M059J (cell line): ENCODE measurements around the gene HCN2. TPM values are rescaled to one million over a fixed set of nuclear protein-coding genes. Genes with fewer than 3 reads are reported as not detected.

ENCODE experiments used
- DNase-seq: peaks from one replicate; pipeline ENCODE4 v3.0.0-alpha.2; 2012; ENCODE audit warnings: low read depth
- total RNA-seq: library from RNA; depleted of rRNA; stranded (reverse); fragments of >200 nt; shearing (Covaris generic); gene quantifications from 2 replicates; pipeline ENCODE4 v1.2.3, GENCODE V29; 2014

HCN2 gene
- total RNA-seq, 1 experiment from 2014 or later, result 1.4 TPM

DNA sequence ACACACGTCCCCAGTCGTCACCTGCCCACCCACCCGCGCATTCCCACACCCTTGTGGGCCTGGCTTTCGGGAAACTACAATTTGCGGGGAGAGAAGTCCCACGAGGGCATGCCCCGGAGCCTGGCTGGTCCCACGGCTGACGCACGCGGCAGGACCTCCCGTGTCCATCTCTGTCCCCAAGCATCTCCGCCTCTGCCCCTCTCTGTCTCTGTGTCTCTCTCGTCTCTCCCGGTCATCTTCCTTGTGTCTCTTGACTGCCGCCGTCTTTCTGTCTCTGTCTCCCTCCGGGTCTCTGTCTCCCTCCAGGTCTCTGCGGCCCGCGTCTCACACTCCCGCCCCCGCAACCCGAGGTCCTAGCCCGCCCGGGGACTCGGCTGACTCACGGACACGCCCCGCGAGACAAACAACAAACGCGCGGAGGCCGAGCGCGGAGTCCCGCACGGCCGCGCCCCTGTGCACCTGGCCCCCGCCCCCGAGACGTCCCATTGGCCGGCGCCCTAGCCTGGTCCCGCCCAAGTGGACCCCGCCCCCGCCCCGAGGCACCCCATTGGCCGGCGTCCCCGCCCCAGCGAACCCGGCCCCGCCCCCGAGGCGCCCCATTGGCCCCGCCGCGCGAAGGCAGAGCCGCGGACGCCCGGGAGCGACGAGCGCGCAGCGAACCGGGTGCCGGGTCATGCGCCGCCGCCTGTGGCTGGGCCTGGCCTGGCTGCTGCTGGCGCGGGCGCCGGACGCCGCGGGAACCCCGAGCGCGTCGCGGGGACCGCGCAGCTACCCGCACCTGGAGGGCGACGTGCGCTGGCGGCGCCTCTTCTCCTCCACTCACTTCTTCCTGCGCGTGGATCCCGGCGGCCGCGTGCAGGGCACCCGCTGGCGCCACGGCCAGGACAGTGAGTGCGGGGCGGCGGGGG, 49.8 kb downstream of the HCN2 start, which contains the start of gene FGF22:
Gene FGF22 (plus strand): TSS at position 627 of the 908 bp plus-strand sequence. CDS start 47 bp downstream, at position 674.
- DNase-seq, result peak; percentile 79

DNA sequence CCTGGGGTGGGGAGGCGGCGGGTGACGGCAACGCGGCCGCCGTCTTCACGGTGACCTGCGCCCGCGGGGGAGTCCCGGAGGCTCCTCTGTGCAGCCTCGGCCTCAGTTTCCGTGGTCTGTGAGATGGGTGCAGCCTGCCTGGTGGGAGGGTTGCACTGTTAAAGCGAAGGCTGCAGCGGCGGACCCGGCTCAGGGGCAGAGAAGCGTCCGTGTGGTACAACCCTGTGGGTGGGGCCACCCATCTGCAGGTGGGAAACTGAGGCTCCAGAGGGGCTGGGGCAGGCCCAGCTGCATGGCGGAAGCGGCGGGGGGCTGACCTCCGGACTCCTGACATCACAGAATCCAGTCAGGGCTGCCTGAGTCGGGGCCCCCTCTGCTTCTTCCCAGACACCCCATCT, 50.5 kb downstream of the HCN2 start:
- DNase-seq, result no peak

DNA sequence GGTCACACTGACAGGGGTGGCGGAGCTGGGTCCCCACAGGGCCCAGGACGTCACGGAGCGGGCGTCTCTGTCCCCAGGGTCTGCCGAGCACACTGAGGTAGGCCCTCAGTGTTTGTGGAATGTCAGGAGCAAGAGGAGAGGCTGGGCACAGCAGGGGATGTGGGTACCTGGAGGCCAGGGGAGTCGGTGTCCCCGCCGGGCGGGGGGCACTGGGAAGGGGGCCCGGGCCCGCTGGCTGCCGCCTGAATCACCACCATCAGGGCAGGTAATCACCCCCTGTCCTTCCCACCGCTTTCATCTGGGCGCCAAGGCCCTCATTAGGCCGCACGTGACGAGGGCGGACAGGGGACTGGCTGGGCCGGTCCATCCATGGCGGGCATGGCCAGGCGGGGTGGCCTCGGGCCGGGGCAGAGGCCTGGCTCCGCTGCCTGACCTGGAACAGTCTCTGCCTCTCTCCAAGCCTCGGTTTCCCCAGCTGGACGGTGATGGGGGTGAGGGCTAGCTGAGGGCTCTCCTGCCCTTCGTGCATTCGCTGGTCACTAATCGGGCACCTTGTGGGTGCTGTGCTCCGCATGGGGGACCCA, 51.0 kb downstream of the HCN2 start:
- no peak for DNase-seq

- DNase-seq, result no peak
These were observed 52.0 kb downstream of the HCN2 start for GRCh38 chr19:641702-642101.

GRCh38 chr19:642767-643727, 53.4 kb downstream of the HCN2 start:
- DNase-seq, result no peak

DNA sequence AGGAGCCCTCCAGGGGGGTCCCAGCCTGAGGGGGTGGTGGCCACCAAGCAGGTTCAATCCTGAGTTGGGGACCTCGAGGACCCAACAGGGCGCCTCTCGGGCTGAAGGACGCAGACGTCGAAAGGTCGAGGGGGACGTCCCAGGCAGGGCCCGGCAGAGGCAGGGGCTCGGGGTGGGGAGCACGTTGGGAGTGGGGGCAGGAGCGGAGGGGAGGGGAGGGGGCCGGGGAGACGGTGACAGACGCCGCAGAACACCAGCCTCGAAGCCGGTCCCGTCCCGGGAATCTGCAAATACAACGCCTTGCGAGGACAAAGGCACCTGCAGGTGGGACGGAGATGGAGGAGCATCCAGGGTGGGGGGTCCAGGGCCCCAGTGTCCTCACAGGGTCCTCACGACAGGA, 54.1 kb downstream of the HCN2 start:
- no peak for DNase-seq

- DNase-seq, result no peak
These were observed 54.7 kb downstream of the HCN2 start for GRCh38 chr19:644363-644762.

DNA sequence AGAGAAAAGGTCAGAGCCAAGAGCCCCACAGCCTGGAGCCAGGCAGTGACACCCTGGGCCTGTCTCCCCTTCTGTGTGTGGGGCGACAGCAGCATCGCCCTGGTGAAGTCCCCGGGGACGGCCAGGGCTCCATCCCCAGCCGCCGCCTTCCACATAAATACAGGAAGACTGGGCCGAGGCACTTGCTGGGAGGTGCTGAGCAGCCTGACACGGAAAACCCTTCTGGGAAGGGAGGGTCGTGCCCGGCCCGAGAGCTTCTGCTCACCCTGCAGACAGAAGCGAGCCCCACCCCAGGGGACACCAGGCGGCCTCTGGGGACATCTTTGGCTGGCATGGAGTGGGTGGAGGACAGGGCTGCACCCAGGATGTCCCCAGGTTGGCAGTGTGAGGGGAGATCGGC, 55.1 kb downstream of the HCN2 start:
- DNase-seq, result no peak

DNA sequence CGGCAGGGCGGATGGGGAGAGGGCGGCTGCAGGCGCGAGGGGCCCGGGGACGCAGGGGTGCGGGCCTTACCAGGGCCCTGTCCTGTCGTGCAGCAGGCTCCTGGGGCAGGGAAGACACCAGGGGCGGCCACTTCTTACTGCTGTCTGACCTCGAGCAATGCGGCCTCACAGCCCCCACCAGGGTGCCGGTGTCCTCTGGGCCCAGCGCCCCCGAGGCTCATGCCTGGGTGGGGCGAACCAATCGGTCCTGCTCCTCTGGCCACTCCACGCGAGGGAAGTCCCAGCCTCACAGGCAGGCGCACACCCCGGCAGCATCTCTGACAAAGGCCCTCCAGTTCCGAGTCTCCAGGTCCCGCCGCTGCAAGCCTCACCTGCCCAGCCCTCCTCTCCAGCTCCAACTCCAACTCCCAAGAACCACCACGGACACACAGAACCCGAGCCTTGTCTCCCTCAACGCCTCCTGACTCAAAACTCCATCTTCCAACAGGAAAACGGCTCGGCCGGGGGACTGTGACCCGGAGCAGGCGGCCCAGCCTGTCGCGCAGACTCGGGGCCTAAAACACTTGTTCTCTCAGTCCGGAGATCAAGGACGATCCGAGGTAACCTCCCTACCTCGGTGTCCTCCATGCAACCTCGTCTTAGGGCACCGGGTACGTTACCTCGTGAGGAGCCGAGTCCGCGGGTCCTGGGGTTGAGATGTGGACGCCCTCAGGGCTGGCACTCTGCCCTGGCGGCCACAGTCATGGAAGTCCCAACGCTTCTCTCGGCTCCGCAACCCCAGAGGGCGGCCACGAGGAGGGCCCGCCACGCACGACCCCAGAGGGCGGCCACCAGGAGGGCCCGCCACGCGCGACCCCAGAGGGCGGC, 56.5 kb downstream of the HCN2 start:
- DNase-seq, result no peak

DNA sequence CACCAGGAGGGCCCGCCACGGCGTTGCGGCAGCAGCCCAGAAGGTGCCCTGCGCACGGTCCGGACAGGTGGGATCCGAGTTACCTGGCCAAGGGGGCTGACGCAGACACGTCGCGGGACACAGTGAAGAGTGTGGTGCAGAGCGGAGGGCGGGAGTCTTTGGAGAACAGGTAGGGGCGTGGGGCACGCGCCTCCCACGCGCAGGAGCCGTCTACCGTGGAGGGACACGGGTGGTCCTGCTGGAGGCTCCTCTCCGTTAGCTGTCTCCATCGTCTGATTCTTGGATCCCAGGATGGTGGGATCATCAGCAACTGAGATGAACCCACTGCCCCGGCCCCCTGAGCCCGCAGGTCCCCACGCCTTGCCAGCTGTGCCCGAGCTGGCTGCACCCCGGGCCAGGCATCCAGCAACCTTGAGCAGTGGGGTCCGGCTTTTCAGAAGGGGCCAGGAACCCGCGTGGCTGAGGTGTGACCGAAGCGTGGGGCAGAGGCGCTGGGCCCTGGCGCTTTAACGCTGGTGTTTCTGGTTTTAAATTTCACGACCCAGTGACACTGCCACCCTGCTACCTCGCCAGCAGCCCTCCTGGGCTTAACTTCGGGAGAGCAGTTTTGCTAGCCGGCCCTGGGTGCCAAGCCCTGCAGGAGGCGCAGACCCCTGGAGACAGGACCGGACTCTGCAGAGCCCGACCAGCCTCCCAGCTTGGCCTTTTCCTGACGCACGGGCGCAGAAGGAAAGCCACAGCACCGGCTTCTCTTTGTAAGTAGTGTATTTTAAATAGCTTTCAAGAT, 57.3 kb downstream of the HCN2 start:
- no peak for DNase-seq

DNA sequence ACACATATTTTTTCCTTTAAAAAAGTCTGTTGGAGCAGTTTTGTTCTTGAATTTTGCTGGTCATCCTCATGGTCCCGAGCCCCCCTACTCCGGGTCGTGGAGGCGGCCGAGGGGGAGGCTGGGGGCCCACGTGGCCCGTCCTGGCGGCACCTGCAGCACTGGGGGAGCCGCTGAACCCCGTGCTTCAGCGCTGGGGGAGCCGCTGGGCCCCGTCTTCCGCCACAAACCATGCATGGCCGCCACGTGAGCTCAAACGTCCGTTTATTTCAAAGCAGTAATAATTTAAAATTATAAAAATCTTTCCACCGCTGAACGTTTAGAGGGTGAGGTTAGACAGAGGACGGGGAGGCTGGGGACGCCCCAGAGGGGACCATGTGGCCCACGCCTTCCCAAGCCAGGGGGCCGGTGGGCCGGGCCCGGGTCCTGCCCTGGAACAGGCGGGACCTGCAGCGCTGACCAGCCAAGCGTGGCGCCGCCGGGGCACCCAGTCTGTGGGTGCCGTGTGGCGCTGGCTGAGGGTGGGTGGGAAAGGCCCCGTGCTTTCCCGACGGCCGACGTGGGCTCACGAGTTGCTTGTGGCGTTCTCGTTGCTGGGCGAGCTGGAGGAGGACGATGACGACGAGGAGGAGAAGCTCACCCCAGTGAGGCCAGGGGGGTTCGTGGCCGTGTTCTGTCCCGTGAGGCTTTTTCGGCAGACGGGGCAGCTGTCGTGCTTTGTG, 58.0 kb downstream of the HCN2 start:
- DNase-seq, result no peak

- DNase-seq, result no peak
These were observed 58.6 kb downstream of the HCN2 start for GRCh38 chr19:648305-648704.

GRCh38 chr19:648904-649801, 59.5 kb downstream of the HCN2 start:
- no peak for DNase-seq

DNA sequence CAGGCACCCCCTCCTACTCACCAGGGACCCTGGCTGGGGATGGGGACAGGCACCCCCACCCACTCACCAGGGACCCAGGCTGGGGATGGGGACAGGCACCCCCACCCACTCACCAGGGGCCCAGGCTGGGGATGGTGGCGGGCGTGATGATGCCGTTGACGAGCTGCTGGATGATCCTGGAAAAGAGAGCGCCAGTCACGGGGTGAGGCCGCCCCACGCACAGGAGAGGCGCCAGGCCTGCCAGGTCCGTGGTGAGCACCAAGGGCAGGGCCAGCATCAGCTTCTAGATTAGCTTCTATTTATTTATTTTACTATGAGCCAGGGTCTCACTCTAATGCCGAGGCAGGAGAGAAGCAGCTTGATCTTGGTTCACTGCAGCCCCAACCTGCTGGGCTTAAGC, 60.4 kb downstream of the HCN2 start:
- no peak for DNase-seq

- DNase-seq, result no peak
These were observed 61.6 kb downstream of the HCN2 start for GRCh38 chr19:651114-651818.

- no peak for DNase-seq
These were observed 62.3 kb downstream of the HCN2 start for GRCh38 chr19:651991-652390.

DNA sequence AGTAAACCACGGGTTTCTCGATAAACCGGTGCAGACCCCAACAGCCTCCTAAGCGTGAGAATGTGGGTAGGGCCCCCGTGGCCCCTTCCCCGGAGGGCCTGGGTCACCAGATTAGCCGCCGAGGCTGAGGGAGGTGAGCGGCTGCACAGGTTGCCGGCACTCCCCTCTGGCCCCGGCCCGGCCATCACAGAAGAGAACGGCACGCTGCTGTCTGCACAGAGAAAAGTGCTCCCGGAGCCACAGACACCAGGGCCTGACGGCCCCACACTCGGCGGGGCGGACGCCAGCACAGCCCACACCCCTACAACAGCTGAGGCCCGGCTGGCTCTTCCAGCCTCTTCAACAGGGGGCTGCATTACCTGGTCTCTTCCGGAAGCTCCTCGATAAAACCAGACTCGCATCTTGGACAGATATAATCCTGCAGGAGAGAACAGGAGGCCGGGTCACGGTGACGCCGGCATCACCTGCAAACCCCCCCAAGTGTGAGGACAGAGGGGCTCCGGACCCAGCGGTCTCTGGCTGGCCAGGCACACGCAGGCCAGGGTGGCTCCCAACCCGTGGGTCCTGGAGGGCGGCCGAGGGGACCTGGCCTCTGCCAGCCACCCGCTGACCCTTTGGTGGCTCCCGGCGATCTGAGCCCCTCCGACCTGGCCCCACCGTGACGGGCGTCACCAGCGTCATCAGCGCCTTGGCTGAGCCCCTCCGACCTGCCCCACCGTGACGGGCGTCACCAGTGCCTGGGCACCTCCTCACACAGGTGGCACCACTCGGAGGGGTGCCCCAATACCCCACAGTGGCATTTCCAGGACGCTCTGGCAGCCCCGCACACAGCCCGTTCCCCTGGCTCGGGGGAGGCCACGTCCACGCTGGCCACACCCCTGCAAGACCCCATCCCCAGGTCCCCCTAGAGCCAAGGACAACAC, 63.0 kb downstream of the HCN2 start:
- no peak for DNase-seq
